Activated naive CD4-positive, alpha-beta T cell treated with anti-CD3 and anti-CD28 coated beads, Interleukin-2, amount 50 U/mL, for 72 hours (primary cell): ENCODE data around the gene IRF2BPL. TPM values are rescaled to one million over a fixed set of nuclear protein-coding genes. Genes with fewer than 3 reads are reported as not detected.

Experiments used
- ATAC-seq, 2 donors: fragments of 150-1000 bp; cut with Tn5 transposase; 2 replicates each; pipeline ENCODE4 v1.10.0; 2021; ENCODE audit warnings: mild to moderate bottlenecking in 2 of 2, moderate library complexity in 2 of 2
- DNase-seq, 2 donors: peaks; one replicate each; pipeline ENCODE4 v3.0.0; 2021 to 2022; ENCODE audit warnings: low spot score in 2 of 2
- H3K27ac Mint-ChIP-seq, 2 donors: one replicate each; pipeline ENCODE4 v1.8.0; 2022; ENCODE audit warnings: mild to moderate bottlenecking in 2 of 2, mixed read lengths in 2 of 2
- H3K36me3 Mint-ChIP-seq, 2 donors: one replicate each; pipeline ENCODE4 v1.8.0; 2022; ENCODE audit warnings: mixed read lengths in 2 of 2
- H3K9me3 Mint-ChIP-seq, 2 donors: one replicate each; pipeline ENCODE4 v1.8.0; 2022; ENCODE audit warnings: mixed read lengths in 2 of 2
- total RNA-seq, 2 donors: library from RNA; stranded (reverse); gene quantifications; one replicate each; pipeline ENCODE4 v1.2.3, GENCODE V29; 2022

Gene IRF2BPL
- total RNA-seq, 2 donors from 2014 or later, result 26.6 to 85.4 TPM

GRCh38 chr14:77059276-77059915 is 30.9 kb upstream of the IRF2BPL start:
- Mint-ChIP-seq H3K27ac (no peak overlapping the region), H3K36me3 (no peaks in the 10 kb centered on the region), H3K9me3 (no peaks in the 10 kb centered on the region)
- ATAC-seq, result peak in 1 of 2 donors; percentile 39
- no peak for DNase-seq

- DNase-seq (no peak), ATAC-seq (no peak)
- H3K36me3 Mint-ChIP-seq, result no peaks in the 10 kb centered on the region
- H3K9me3 Mint-ChIP-seq, result no peaks in the 10 kb centered on the region
- no peak overlapping the region for H3K27ac Mint-ChIP-seq
Observed at GRCh38 chr14:77058785-77059184, 30.3 kb upstream of the IRF2BPL start.

GRCh38 chr14:77058117-77058516 is 29.6 kb upstream of the IRF2BPL start:
- DNase-seq (no peak), ATAC-seq (no peak)
- Mint-ChIP-seq H3K9me3 (no peaks in the 10 kb centered on the region), H3K27ac (no peak overlapping the region), H3K36me3 (no peaks in the 10 kb centered on the region)

- H3K9me3 Mint-ChIP-seq, result no peaks in the 10 kb centered on the region
- no peak overlapping the region for H3K27ac Mint-ChIP-seq
- no peaks in the 10 kb centered on the region for H3K36me3 Mint-ChIP-seq
- DNase-seq (no peak), ATAC-seq (no peak)
Observed at GRCh38 chr14:77055981-77056380, 27.5 kb upstream of the IRF2BPL start.

- ATAC-seq, result peak in 1 of 2 donors; percentile 53
- Mint-ChIP-seq H3K36me3 (no peaks in the 10 kb centered on the region), H3K27ac (peak overlapping the region in 1 of 2 donors; percentile 1), H3K9me3 (no peaks in the 10 kb centered on the region)
- DNase-seq, result no peak
Observed at GRCh38 chr14:77055306-77055705, 26.8 kb upstream of the IRF2BPL start.

- peak; percentile 79 to 95 for ATAC-seq
- Mint-ChIP-seq H3K27ac (peak overlapping the region in 1 of 2 donors; percentile 70), H3K36me3 (no peaks in the 10 kb centered on the region), H3K9me3 (no peaks in the 10 kb centered on the region)
- peak; percentile 80 to 83 for DNase-seq
Observed at GRCh38 chr14:77053046-77053841, 24.7 kb upstream of the IRF2BPL start.

GRCh38 chr14:77052281-77053044 is 24.0 kb upstream of the IRF2BPL start:
- Mint-ChIP-seq H3K9me3 (no peaks in the 10 kb centered on the region), H3K27ac (peak overlapping the region; percentile 65 to 70), H3K36me3 (no peaks in the 10 kb centered on the region)
- ATAC-seq (peak; percentile 26 to 71), DNase-seq (no peak)

- DNase-seq (no peak), ATAC-seq (no peak)
- H3K27ac Mint-ChIP-seq, result no peak overlapping the region
- H3K36me3 Mint-ChIP-seq, result no peaks in the 10 kb centered on the region
- no peaks in the 10 kb centered on the region for H3K9me3 Mint-ChIP-seq
Observed at GRCh38 chr14:77051116-77051515, 22.6 kb upstream of the IRF2BPL start.

GRCh38 chr14:77046721-77047120 is 18.2 kb upstream of the IRF2BPL start:
- DNase-seq (no peak), ATAC-seq (no peak)
- Mint-ChIP-seq H3K36me3 (no peaks in the 10 kb centered on the region), H3K27ac (no peak overlapping the region), H3K9me3 (no peaks in the 10 kb centered on the region)

- Mint-ChIP-seq H3K9me3 (no peaks in the 10 kb centered on the region), H3K36me3 (no peaks in the 10 kb centered on the region), H3K27ac (no peak overlapping the region)
- ATAC-seq (no peak), DNase-seq (no peak)
Observed at GRCh38 chr14:77045238-77046162, 17.0 kb upstream of the IRF2BPL start.

GRCh38 chr14:77044783-77045237 is 16.3 kb upstream of the IRF2BPL start:
- no peak for ATAC-seq
- H3K27ac Mint-ChIP-seq, result no peak overlapping the region
- DNase-seq, result no peak
- H3K9me3 Mint-ChIP-seq, result no peaks in the 10 kb centered on the region
- no peaks in the 10 kb centered on the region for H3K36me3 Mint-ChIP-seq

- no peaks in the 10 kb centered on the region for H3K9me3 Mint-ChIP-seq
- ATAC-seq, result no peak
- no peaks in the 10 kb centered on the region for H3K36me3 Mint-ChIP-seq
- H3K27ac Mint-ChIP-seq, result peak overlapping the region in 1 of 2 donors; percentile 89
- DNase-seq, result no peak
Observed at GRCh38 chr14:77043984-77044485, 15.5 kb upstream of the IRF2BPL start.

- Mint-ChIP-seq H3K9me3 (no peaks in the 10 kb centered on the region), H3K36me3 (no peaks in the 10 kb centered on the region), H3K27ac (peak overlapping the region; percentile 89 to 95)
- peak; percentile 48 to 54 for ATAC-seq
- peak in 1 of 2 donors; percentile 77 for DNase-seq
Observed at GRCh38 chr14:77043177-77043983, 14.9 kb upstream of the IRF2BPL start.

- Mint-ChIP-seq H3K27ac (peak overlapping the region; percentile 74 to 89), H3K9me3 (no peaks in the 10 kb centered on the region), H3K36me3 (peaks cover 0 to 7% of the 10 kb centered on the region in 2 donors)
- DNase-seq (no peak), ATAC-seq (no peak)
Observed at GRCh38 chr14:77041881-77042545, 13.5 kb upstream of the IRF2BPL start.
